ENCODE results near the gene CFHR2.

The CFHR2 gene

GRCh38 chr1:197003132-197003531 is 59.6 kb downstream of the CFHR2 start:
- no peak for DNase-seq

GRCh38 chr1:197008861-197009260 is 65.3 kb downstream of the CFHR2 start:
- DNase-seq = no peak

Measured in activated CD8-positive, alpha-beta memory T cell treated with anti-CD3 and anti-CD28 coated beads, Interleukin-2, amount 50 U/mL, for 4 hours (primary cell).